IMR-90 (cell line): ENCODE measurements around the gene MGST2.

ENCODE experiments used
- BHLHE40 ChIP-seq: fragments of 150-350 bp; IDR thresholded peaks from 2 replicates; pipeline ENCODE4 v1.6.1; 2016; ENCODE audit warnings: mild to moderate bottlenecking, low read depth, low read length
- CHD1 ChIP-seq: IDR thresholded peaks from 2 replicates; pipeline ENCODE4 v1.6.1; 2012; ENCODE audit warnings: low read depth, low read length, improper control_type of control experiment
- FOS ChIP-seq: fragments of 150-350 bp; IDR thresholded peaks from 2 replicates; pipeline ENCODE4 v1.6.1; 2016; ENCODE audit warnings: low read depth, low read length
- MAFK ChIP-seq: IDR thresholded peaks from 2 replicates; pipeline ENCODE4 v1.6.1; 2012; ENCODE audit warnings: low read depth, low read length, improper control_type of control experiment
- POLR2A ChIP-seq: IDR thresholded peaks from 2 replicates; pipeline ENCODE4 v1.6.1; 2012; ENCODE audit warnings: mild to moderate bottlenecking, low read depth, low read length
- RAD21 ChIP-seq: IDR thresholded peaks from 2 replicates; pipeline ENCODE4 v1.6.1; 2012; ENCODE audit warnings: low read length, improper control_type of control experiment
- RFX5 ChIP-seq: IDR thresholded peaks from 2 replicates; pipeline ENCODE4 v1.8.0; 2012; ENCODE audit warnings: low read depth, mild to moderate bottlenecking, low read length, moderate library complexity
- SMC3 ChIP-seq: fragments of 150-350 bp; IDR thresholded peaks from 2 replicates; pipeline ENCODE4 v1.6.1; 2016; ENCODE audit warnings: low read depth, mild to moderate bottlenecking, antibody characterized with exemption, low read length, moderate library complexity
- TF ChIP-seq, protein P1 (sequence below): conservative IDR thresholded peaks from 2 replicates; pipeline ENCODE4 v1.5.1; 2012; ENCODE audit warnings: mild to moderate bottlenecking, low read depth, low read length, improper control_type of control experiment

DNA sequence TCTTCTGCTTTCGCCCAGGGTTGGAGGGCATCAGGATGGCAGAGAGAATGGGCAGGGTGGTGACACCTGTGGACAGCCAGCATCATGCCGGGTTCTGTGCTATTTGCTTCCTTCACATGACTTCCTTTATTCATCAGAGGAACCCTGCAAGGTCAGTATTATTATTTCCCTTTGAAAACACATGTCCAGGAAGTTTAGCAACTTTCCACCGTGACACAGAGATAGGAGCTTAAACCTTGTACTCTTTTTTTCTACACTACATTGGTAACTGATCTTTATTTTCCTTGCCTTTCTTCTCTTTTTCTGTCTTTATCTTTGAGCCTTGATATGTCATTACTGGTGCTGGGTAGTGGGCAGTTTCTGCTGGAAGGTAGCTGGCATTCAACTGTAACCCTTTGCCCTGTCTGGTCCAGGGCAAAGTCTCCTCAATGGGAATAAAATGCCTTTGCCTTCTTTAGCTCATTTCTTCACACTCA is 5.0 kb upstream of the MGST2 start:
- TF ChIP-seq, protein P1, sequence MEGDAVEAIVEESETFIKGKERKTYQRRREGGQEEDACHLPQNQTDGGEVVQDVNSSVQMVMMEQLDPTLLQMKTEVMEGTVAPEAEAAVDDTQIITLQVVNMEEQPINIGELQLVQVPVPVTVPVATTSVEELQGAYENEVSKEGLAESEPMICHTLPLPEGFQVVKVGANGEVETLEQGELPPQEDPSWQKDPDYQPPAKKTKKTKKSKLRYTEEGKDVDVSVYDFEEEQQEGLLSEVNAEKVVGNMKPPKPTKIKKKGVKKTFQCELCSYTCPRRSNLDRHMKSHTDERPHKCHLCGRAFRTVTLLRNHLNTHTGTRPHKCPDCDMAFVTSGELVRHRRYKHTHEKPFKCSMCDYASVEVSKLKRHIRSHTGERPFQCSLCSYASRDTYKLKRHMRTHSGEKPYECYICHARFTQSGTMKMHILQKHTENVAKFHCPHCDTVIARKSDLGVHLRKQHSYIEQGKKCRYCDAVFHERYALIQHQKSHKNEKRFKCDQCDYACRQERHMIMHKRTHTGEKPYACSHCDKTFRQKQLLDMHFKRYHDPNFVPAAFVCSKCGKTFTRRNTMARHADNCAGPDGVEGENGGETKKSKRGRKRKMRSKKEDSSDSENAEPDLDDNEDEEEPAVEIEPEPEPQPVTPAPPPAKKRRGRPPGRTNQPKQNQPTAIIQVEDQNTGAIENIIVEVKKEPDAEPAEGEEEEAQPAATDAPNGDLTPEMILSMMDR = no peak
- TF ChIP-seq POLR2A (no peak), BHLHE40 (no peak), RAD21 (no peak), CHD1 (no peak), RFX5 (no peak), FOS (no peak), SMC3 (no peak), MAFK (no peak)
